T follicular helper cell (primary cell): ENCODE results near the gene BPI.
"Not testable (repeated sequence)": the region's sequence is repeated elsewhere in the genome, so short reads cannot be mapped to it uniquely, and the experiment has no call there.

ENCODE experiments used
- DNase-seq: peaks from one replicate; pipeline ENCODE4 v3.0.0-alpha.2; 2020; ENCODE audit warnings: low read depth

Gene BPI

DNA sequence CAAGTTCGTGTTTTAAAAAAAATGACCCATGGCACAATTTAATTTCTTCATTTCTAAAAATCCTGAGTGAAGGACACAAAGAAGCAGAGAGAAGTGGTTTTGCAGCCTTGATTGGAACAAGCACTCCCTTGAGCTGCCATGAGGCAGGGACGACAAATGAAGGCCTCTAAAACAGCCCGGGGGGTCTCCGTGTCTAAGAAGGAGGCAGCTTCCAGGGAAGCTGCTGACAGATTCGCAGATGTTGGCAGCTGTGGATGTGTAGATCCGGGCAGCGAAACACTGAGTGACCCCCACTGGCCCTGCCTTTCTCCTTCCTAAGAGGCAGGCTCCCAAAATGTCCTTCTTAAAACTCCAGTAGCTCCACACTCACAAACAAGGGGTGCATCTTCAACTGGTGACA lies 32.8 kb downstream of the BPI start:
- DNase-seq = no peak

GRCh38 chr20:38337561-38338140 lies 33.7 kb downstream of the BPI start:
- DNase-seq = no peak

- DNase-seq = no peak
These were observed 35.0 kb downstream of the BPI start for GRCh38 chr20:38338849-38339520.

GRCh38 chr20:38339521-38339896 lies 35.6 kb downstream of the BPI start:
- not testable (repeated sequence) for DNase-seq

- no peak for DNase-seq
These were observed 36.0 kb downstream of the BPI start for GRCh38 chr20:38339997-38340396.

GRCh38 chr20:38340693-38341092 lies 36.7 kb downstream of the BPI start:
- DNase-seq = no peak

DNA sequence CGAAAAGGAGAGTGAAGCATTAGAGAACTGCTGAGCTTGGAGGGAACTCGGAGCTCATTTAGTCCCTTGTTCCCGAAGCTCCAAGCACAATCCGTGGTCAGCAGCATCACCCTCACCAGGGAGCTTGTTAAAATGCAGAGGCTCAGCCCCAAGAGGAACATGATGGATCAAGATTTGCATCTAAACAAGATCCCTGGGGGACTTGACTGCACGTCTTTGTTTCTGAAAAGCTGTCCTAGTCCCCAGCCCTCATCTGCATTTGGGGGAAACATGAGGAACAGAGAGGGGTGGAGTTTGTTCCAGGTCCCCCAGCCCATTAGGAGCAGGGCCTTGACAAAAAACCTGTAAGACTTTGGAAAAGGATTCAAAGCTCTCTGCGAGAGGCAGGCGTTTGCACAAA lies 38.3 kb downstream of the BPI start:
- DNase-seq = no peak

DNA sequence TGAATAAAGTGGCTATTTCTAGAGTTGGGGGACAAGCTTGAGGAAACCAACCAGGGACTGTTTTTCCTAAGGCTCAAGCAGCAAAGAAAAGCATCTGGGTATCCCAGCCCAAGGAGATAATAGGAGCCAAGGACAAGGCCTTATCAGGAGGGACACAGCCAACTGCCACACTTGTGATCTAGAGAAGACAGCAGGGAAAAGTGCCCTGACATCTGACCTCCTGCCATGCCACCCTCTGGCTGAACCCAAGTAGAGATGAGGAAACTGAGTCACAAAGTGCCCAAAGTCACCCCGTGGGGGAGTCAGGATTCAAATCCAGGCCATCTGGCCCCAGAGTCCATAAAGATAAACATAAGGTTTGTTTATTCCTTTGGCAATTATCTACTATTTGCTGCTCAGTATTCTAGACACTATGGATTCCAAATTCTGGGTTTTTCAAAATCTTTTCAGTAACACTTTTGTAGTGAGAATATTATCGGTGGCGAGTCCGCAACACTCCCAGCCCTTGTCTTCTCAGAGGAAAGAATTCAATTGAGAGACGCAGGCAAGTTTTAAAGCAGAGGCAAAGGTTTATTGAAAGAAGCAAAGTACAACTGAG lies 38.9 kb downstream of the BPI start:
- no peak for DNase-seq

DNA sequence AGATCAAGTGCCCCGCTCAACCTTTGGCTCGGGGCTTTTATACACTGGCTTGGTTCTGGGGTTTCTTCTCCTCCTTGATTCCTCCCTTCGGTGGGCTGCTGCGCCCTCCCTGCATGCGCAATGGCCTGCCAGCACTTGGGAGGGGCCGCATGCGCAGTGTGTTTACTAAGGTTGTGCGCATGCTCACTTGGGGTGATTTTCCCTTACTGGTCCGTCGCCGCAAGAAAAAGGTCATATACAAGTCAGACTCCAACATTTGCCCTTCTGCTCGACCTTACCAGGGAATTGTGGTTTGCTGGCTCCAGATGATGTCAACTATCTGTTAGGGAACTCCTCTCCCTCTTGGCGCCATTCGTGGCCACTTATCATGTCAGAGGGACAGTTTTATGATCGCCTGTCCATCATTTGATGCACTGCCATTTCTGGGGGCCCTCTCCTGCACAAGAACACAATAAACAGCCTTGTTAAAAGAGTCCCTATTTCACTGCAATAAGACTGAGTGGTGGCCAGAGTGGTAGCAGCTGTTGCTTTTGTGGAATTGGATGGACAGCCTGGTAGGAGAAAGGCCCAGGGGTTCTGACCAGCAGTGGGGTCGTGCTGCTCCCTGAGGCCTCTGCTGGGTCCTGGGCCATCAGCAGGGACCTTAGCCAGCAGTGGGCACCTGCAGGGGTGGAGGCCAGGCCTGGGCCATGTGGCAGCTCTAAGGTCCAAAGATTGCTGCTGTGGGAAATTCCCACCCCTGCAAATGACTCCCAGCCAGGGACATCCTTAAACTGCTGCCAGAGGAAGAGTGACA lies 39.6 kb downstream of the BPI start:
- DNase-seq = no peak

GRCh38 chr20:38344107-38344701 lies 40.2 kb downstream of the BPI start:
- no peak for DNase-seq

GRCh38 chr20:38345643-38346042 lies 41.7 kb downstream of the BPI start:
- DNase-seq = no peak

DNA sequence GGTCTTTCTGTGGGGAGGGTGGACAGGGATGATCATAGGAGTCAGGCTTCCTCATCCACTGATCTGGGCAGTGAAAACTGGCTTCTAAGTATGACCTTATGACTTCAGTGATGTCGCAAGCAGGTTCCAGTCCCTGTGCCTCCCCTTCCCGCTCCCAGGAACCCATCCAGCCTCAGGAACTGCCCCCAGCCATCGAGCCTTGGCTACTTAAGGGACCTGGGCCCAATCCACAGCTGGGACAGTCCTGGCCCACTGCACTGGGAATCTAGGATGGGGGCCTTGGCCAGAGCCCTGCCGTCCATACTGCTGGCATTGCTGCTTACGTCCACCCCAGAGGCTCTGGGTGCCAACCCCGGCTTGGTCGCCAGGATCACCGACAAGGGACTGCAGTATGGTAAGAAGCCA lies 42.3 kb downstream of the BPI start, which contains the start of gene LBP:
Gene LBP, plus strand, starts transcription at position 236 of the 405 bp plus-strand sequence. Its CDS starts 35 bp downstream, at position 271.
- no peak for DNase-seq

DNA sequence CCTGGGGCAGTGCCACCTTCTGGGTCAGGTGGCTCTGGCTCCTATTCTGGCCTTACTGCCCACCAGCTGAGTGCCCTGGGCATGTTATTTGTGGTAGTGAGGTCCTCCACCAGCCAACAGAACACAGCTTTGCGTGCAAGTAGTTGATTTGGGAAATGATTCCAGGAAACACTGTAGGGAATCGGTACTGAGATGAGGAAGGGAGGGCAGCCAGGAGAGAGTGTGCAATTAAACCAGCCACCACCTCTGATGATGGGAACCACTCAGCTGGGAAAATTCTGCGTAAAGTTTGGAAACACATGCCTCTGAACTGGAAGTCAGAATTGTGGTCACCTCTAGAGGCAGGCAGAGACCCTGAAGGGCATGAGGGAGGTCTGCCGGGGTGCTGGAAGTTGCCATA lies 42.8 kb downstream of the BPI start:
- no peak for DNase-seq

DNA sequence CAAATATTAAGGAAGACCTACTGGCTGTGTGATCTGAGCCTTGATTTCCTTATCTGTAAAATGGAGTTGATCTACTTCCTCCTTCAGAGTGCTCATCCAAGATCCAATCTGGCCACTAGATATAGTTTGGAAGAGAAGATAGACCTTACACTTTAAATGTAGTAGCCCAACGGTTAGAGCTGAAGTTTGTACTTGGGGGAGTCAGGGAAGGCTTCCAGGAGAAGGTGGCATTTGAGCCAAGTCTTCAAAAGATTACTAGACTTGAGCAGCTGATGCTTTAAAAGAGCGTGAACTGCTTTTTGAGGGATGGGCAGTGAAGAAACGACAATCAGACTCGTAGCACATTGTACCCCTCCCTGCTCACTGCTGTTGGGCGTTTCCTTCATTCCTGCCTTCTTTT lies 45.9 kb downstream of the BPI start:
- no peak for DNase-seq

GRCh38 chr20:38350879-38351775 lies 47.2 kb downstream of the BPI start:
- no peak for DNase-seq

DNA sequence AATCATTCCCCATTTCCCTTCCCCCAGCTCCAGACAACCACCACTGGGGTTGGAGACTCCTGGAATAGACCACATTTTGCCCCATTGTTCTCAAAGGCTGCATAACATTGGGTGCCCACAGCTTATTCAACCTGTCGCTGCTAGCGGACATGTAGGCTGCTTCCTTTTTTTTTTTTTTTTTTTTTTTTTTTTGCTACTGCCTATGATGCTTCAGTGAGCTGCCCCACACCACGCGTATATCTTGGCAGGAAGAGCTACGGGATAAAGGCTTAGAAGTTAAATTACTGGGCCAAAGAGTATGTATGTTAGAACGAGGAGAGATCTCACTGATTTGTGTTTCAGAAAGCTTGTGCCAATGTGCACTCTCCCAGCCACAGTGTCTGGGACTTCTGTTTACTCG lies 49.4 kb downstream of the BPI start:
- no peak for DNase-seq

DNA sequence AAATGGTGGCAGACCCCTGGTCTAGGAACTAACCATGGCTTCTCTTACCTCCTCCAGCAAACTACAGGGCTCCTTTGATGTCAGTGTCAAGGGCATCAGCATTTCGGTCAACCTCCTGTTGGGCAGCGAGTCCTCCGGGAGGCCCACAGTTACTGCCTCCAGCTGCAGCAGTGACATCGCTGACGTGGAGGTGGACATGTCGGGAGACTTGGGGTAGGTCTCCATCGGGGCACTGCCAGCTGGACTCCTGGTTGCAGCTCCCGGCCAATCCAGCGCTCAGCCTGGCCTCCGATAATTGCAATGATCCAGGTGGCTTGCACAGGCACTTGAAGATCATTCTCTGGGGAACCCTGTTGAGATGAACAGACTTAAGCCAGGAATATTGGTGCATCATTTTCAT lies 50.3 kb downstream of the BPI start:
- DNase-seq = no peak

- DNase-seq = no peak
These were observed 51.4 kb downstream of the BPI start for GRCh38 chr20:38355161-38356012.

DNA sequence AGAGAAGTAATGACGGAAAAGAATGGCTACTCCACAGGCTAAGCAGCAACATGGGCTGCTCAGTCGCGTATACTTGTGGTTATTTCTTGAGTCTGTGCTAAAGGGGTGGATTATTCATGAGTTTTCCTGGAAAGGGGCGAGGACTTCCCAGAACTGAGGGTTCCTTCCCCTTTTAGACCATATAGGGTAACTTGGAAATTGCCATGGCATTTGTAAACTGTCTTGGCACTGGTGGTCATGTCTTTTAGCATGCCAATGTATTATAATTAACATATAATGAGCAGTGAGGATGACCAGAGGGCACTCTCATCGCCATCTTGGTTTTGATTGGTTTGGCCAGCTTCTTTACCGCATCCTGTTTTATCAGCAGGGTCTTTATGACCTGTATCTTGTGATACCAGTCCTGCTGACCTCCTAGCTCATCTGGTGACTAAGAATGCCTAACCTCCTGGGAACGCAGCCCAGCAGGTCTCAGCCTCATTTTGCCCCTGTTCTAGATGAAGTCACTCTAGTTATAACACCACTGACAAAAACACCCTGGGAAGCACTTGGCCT lies 53.8 kb downstream of the BPI start:
- DNase-seq = no peak

- DNase-seq = no peak
These were observed 54.6 kb downstream of the BPI start for GRCh38 chr20:38358556-38358955.
